GM23338 (cell line): ENCODE results near the gene GRK5. TPM values are rescaled to one million over a fixed set of nuclear protein-coding genes. Genes with fewer than 3 reads are reported as not detected.

Experiments used
- ATAC-seq: fragments of 200-7000 bp; cut with Tn5 transposase; 3 replicates; pipeline ENCODE4 v1.9.1; 2020
- DNase-seq: peaks from one replicate; pipeline ENCODE4 v3.0.0-alpha.2; 2015; ENCODE audit warnings: low spot score
- H2AFZ ChIP-seq: fragments of 200-600 bp; sonication (generic); 2 replicates; pipeline ENCODE4 v1.8.0; 2016; ENCODE audit warnings: antibody characterized with exemption, mild to moderate bottlenecking, moderate library complexity
- H3F3A ChIP-seq: fragments of 200-600 bp; sonication (generic); replicated peaks from 2 replicates; pipeline ENCODE4 v1.8.0; 2017; ENCODE audit warnings: antibody characterized with exemption, mixed run types, low read depth
- H3K27ac ChIP-seq: fragments of 200-600 bp; sonication (generic); 2 replicates; pipeline ENCODE4 v1.6.1; 2016; ENCODE audit warnings: low read depth
- H3K27me3 ChIP-seq: fragments of 200-600 bp; sonication (generic); 2 replicates; pipeline ENCODE4 v1.8.0; 2016; ENCODE audit warnings: mild to moderate bottlenecking, mixed run types, moderate library complexity; ENCODE audit not compliant: insufficient read depth
- H3K36me3 ChIP-seq: fragments of 200-600 bp; sonication (generic); 2 replicates; pipeline ENCODE4 v1.8.0; 2016; ENCODE audit warnings: mild to moderate bottlenecking; ENCODE audit not compliant: insufficient read depth
- H3K4me1 ChIP-seq: fragments of 200-600 bp; sonication (generic); 2 replicates; pipeline ENCODE4 v1.8.0; 2016; ENCODE audit warnings: mild to moderate bottlenecking, moderate library complexity; ENCODE audit not compliant: insufficient read depth
- H3K4me2 ChIP-seq: fragments of 200-600 bp; sonication (generic); 2 replicates; pipeline ENCODE4 v1.7.1; 2017; ENCODE audit warnings: mixed run types
- H3K4me3 ChIP-seq: fragments of 200-600 bp; sonication (generic); 2 replicates; pipeline ENCODE4 v1.6.1; 2016; ENCODE audit warnings: mixed run types
- H3K79me2 ChIP-seq: fragments of 200-600 bp; sonication (generic); replicated peaks from 2 replicates; pipeline ENCODE4 v1.8.0; 2017; ENCODE audit warnings: mild to moderate bottlenecking; ENCODE audit not compliant: insufficient read depth
- H3K9me2 ChIP-seq: fragments of 200-600 bp; sonication (generic); 2 replicates; pipeline ENCODE4 v1.8.0; 2017; ENCODE audit not compliant: insufficient read depth
- H4K20me1 ChIP-seq: fragments of 200-600 bp; sonication (generic); replicated peaks from 2 replicates; pipeline ENCODE4 v1.8.0; 2017; ENCODE audit warnings: mild to moderate bottlenecking; ENCODE audit not compliant: insufficient read depth
- H3K27ac Mint-ChIP-seq: 2 replicates; pipeline ENCODE4 v1.8.0; 2020; ENCODE audit warnings: inconsistent platforms, mild to moderate bottlenecking, moderate library complexity, mixed read lengths
- H3K27me3 Mint-ChIP-seq: 3 replicates; pipeline ENCODE4 v1.8.0; 2022; ENCODE audit warnings: low read depth, mild to moderate bottlenecking, moderate library complexity, mixed read lengths, inconsistent platforms; ENCODE audit not compliant: insufficient read depth, poor library complexity
- H3K36me3 Mint-ChIP-seq: 3 replicates; pipeline ENCODE4 v1.8.0; 2021; ENCODE audit warnings: low read depth, mild to moderate bottlenecking, inconsistent platforms, moderate library complexity, mixed read lengths
- H3K4me1 Mint-ChIP-seq: 3 replicates; pipeline ENCODE4 v1.8.0; 2020; ENCODE audit warnings: mild to moderate bottlenecking, inconsistent platforms, mixed read lengths
- H3K4me3 Mint-ChIP-seq: 3 replicates; pipeline ENCODE4 v1.8.0; 2021; ENCODE audit warnings: moderate library complexity, mild to moderate bottlenecking, inconsistent platforms, mixed read lengths
- H3K9me3 Mint-ChIP-seq: 3 replicates; pipeline ENCODE4 v1.8.0; 2020; ENCODE audit warnings: moderate library complexity, mild to moderate bottlenecking, inconsistent platforms, mixed read lengths
- CREB1 ChIP-seq: fragments of 250-450 bp; sonication (Bioruptor Pico); IDR thresholded peaks from 2 replicates; pipeline ENCODE4 v1.5.0; 2020; ENCODE audit warnings: low read depth, mild to moderate bottlenecking, moderate library complexity
- EZH2 ChIP-seq: fragments of 200-600 bp; sonication (generic); IDR thresholded peaks from one replicate; pipeline ENCODE4 v1.8.0; 2017; ENCODE audit warnings: antibody characterized with exemption, mild to moderate bottlenecking, low read depth; ENCODE audit not compliant: unreplicated experiment
- EZH2phosphoT487 ChIP-seq: fragments of 200-600 bp; sonication (generic); IDR thresholded peaks from one replicate; pipeline ENCODE4 v1.8.1; 2018; ENCODE audit warnings: antibody characterized with exemption; ENCODE audit not compliant: unreplicated experiment
- JUNB ChIP-seq: IDR thresholded peaks from one replicate; pipeline ENCODE4 v1.6.1; 2016; ENCODE audit warnings: antibody characterized with exemption; ENCODE audit not compliant: unreplicated experiment
- NANOG ChIP-seq: IDR thresholded peaks from 2 replicates; pipeline ENCODE4 v1.6.1; 2016; ENCODE audit warnings: antibody characterized with exemption, borderline replicate concordance
- POLR2AphosphoS5 ChIP-seq: IDR thresholded peaks from 2 replicates; pipeline ENCODE4 v1.6.1; 2016; ENCODE audit warnings: antibody characterized with exemption, low read depth
- REST ChIP-seq: IDR thresholded peaks from one replicate; pipeline ENCODE4 v1.6.1; 2018; ENCODE audit warnings: antibody characterized with exemption; ENCODE audit not compliant: unreplicated experiment
- STAT1 ChIP-seq: IDR thresholded peaks from one replicate; pipeline ENCODE4 v1.6.1; 2016; ENCODE audit warnings: antibody characterized with exemption; ENCODE audit not compliant: unreplicated experiment
- ZNF114 ChIP-seq: fragments of 250-450 bp; sonication (Bioruptor Pico); IDR thresholded peaks from 2 replicates; pipeline ENCODE4 v1.5.0; 2020; ENCODE audit warnings: mild to moderate bottlenecking, moderate library complexity
- ZNF331 ChIP-seq: fragments of 250-450 bp; sonication (Bioruptor Pico); IDR thresholded peaks from 2 replicates; pipeline ENCODE4 v1.5.0; 2020; ENCODE audit warnings: low read depth, mild to moderate bottlenecking, moderate library complexity
- ZNF462 ChIP-seq: fragments of 250-450 bp; sonication (Bioruptor Pico); IDR thresholded peaks from 2 replicates; pipeline ENCODE4 v1.5.0; 2020; ENCODE audit warnings: mild to moderate bottlenecking, moderate library complexity
- polyA plus RNA-seq: library from polyadenylated mRNA; unstranded; fragments of >200 nt; fragmentation: Nextera tagmentation; extraction: Ambion mirVana; gene quantifications from 2 replicates; pipeline ENCODE4 v1.2.1, GENCODE V29; 2016
- total RNA-seq: library from RNA; depleted of rRNA; stranded (reverse); fragments of >200 nt; shearing (Covaris generic); gene quantifications from 2 replicates; pipeline ENCODE4 v1.2.3, GENCODE V29; 2014
- TF ChIP-seq, protein P1 (sequence below), 2 experiments: fragments of 200-600 bp in 1 of 2; sonication (generic) in 1 of 2; conservative IDR thresholded peaks; 2 replicates each; pipeline versions ENCODE4 v1.5.1 to v1.6.1; 2016 to 2017; ENCODE audit warnings: antibody characterized with exemption in 2 of 2, low read depth in 2 of 2, mild to moderate bottlenecking in 2 of 2, moderate library complexity in 1 of 2
- TF ChIP-seq, protein P2 (sequence below): IDR thresholded peaks from 2 replicates; pipeline ENCODE4 v1.6.1; 2016; ENCODE audit warnings: antibody characterized with exemption

The GRK5 gene
- total and polyA plus RNA-seq, 2 experiments from 2014 or later: 0.53 to 2.0 TPM

- no peak for DNase-seq
- Histone ChIP-seq H3K4me1 (0 out of 2 replicates have a peak, but pooled peaks cover 4% of the 10 kb centered on the region), H3F3A (no peaks in the 10 kb centered on the region), H3K79me2 (no peaks in the 10 kb centered on the region), H3K36me3 (no peaks in the 10 kb centered on the region), H3K4me3 (no peak overlapping the region), H2AFZ (no peak overlapping the region), H3K27ac (no peak overlapping the region), H3K4me2 (no peak overlapping the region), H3K27me3 (no peaks in the 10 kb centered on the region), H4K20me1 (no peaks in the 10 kb centered on the region), H3K9me2 (no peaks in the 10 kb centered on the region)
- Mint-ChIP-seq H3K36me3 (no peaks in the 10 kb centered on the region), H3K4me3 (no peak overlapping the region), H3K4me1 (peaks cover 10% of the 10 kb centered on the region), H3K27ac (no peak overlapping the region), H3K9me3 (no peaks in the 10 kb centered on the region), H3K27me3 (peaks cover 4% of the 10 kb centered on the region)
- ATAC-seq: no peak
- TF ChIP-seq ZNF331: no peak
- TF ChIP-seq REST: no peak
- TF ChIP-seq ZNF462 (CRISPR knock-in tag): no peak
- no peak for TF ChIP-seq EZH2
- no peak for TF ChIP-seq POLR2AphosphoS5
- TF ChIP-seq STAT1: no peak
- TF ChIP-seq, protein P1, sequence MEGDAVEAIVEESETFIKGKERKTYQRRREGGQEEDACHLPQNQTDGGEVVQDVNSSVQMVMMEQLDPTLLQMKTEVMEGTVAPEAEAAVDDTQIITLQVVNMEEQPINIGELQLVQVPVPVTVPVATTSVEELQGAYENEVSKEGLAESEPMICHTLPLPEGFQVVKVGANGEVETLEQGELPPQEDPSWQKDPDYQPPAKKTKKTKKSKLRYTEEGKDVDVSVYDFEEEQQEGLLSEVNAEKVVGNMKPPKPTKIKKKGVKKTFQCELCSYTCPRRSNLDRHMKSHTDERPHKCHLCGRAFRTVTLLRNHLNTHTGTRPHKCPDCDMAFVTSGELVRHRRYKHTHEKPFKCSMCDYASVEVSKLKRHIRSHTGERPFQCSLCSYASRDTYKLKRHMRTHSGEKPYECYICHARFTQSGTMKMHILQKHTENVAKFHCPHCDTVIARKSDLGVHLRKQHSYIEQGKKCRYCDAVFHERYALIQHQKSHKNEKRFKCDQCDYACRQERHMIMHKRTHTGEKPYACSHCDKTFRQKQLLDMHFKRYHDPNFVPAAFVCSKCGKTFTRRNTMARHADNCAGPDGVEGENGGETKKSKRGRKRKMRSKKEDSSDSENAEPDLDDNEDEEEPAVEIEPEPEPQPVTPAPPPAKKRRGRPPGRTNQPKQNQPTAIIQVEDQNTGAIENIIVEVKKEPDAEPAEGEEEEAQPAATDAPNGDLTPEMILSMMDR (conservative IDR thresholded peaks at IDR 0.05; ENCODE audit: low read depth in 2 of 2): no peak
- TF ChIP-seq NANOG: no peak
- TF ChIP-seq CREB1 (CRISPR knock-in tag): no peak
- TF ChIP-seq ZNF114 (CRISPR knock-in tag): no peak
- TF ChIP-seq EZH2phosphoT487: no peak
- TF ChIP-seq JUNB: no peak
- TF ChIP-seq, protein P2, sequence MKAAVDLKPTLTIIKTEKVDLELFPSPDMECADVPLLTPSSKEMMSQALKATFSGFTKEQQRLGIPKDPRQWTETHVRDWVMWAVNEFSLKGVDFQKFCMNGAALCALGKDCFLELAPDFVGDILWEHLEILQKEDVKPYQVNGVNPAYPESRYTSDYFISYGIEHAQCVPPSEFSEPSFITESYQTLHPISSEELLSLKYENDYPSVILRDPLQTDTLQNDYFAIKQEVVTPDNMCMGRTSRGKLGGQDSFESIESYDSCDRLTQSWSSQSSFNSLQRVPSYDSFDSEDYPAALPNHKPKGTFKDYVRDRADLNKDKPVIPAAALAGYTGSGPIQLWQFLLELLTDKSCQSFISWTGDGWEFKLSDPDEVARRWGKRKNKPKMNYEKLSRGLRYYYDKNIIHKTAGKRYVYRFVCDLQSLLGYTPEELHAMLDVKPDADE: no peak
These were observed 292.3 kb downstream of the GRK5 start for GRCh38 chr10:119499677-119500002.
